Activated CD8-positive, alpha-beta memory T cell treated with anti-CD3 and anti-CD28 coated beads, Interleukin-2, amount 50 U/mL, for 24 hours (primary cell): ENCODE results near the gene MSI2.

Experiments
- DNase-seq: peaks from one replicate; pipeline ENCODE4 v3.0.0-alpha.2; 2020; ENCODE audit errors: extremely low read depth

MSI2 gene

GRCh38 chr17:57501016-57501415 lies 244.7 kb downstream of the MSI2 start:
- DNase-seq = no peak

GRCh38 chr17:57502022-57502421 lies 245.7 kb downstream of the MSI2 start:
- no peak for DNase-seq

GRCh38 chr17:57502811-57503241 lies 246.5 kb downstream of the MSI2 start:
- DNase-seq = no peak

- DNase-seq = no peak
Measured at GRCh38 chr17:57504208-57504607, 247.9 kb downstream of the MSI2 start.

GRCh38 chr17:57505841-57506773 lies 249.8 kb downstream of the MSI2 start:
- no peak for DNase-seq

- no peak for DNase-seq
Measured at GRCh38 chr17:57506774-57507127, 250.4 kb downstream of the MSI2 start.

- DNase-seq = no peak
Measured at GRCh38 chr17:57507828-57508227, 251.5 kb downstream of the MSI2 start.

- DNase-seq = no peak
Measured at GRCh38 chr17:57508671-57509070, 252.3 kb downstream of the MSI2 start.

- no peak for DNase-seq
Measured at GRCh38 chr17:57511475-57512123, 255.3 kb downstream of the MSI2 start.

- DNase-seq = no peak
Measured at GRCh38 chr17:57512258-57512657, 255.9 kb downstream of the MSI2 start.

- DNase-seq = no peak
Measured at GRCh38 chr17:57512691-57513090, 256.4 kb downstream of the MSI2 start.

GRCh38 chr17:57513569-57513968 lies 257.2 kb downstream of the MSI2 start:
- DNase-seq = no peak

- DNase-seq = no peak
Measured at GRCh38 chr17:57514614-57515013, 258.3 kb downstream of the MSI2 start.

- DNase-seq = no peak
Measured at GRCh38 chr17:57515662-57516211, 259.4 kb downstream of the MSI2 start.

- DNase-seq = no peak
Measured at GRCh38 chr17:57516290-57517230, 260.2 kb downstream of the MSI2 start.

- DNase-seq = no peak
Measured at GRCh38 chr17:57517273-57517631, 260.9 kb downstream of the MSI2 start.

GRCh38 chr17:57517632-57518456 lies 261.5 kb downstream of the MSI2 start:
- DNase-seq = no peak

- DNase-seq = no peak
Measured at GRCh38 chr17:57518587-57519581, 262.6 kb downstream of the MSI2 start.

- DNase-seq = no peak
Measured at GRCh38 chr17:57519800-57520199, 263.5 kb downstream of the MSI2 start.

- DNase-seq = no peak
Measured at GRCh38 chr17:57521606-57522005, 265.3 kb downstream of the MSI2 start.
